GM18505 (cell line): ENCODE data around the gene DDX1.
"Not testable (repeated sequence)": the region's sequence is repeated elsewhere in the genome, so short reads cannot be mapped to it uniquely, and the experiment has no call there.

Experiments used
- ATAC-seq: cut with Tn5 transposase; IDR thresholded peaks from one replicate; pipeline ENCODE4 v1.9.1; 2021; ENCODE audit not compliant: unreplicated experiment
- POLR2A ChIP-seq: IDR thresholded peaks from 4 replicates; pipeline ENCODE4 v1.6.1; 2011; ENCODE audit warnings: borderline replicate concordance; ENCODE audit not compliant: insufficient read depth, insufficient read length; ENCODE audit errors: extremely low read depth

DDX1 gene

GRCh38 chr2:15591692-15592463, at the start of gene DDX1:
Gene DDX1 (plus strand): TSS chr2:15591868. CDS start chr2:15591934, 66 bp downstream.
- TF ChIP-seq POLR2A, result peak; percentile 92
- ATAC-seq, result peak; percentile 95

DNA sequence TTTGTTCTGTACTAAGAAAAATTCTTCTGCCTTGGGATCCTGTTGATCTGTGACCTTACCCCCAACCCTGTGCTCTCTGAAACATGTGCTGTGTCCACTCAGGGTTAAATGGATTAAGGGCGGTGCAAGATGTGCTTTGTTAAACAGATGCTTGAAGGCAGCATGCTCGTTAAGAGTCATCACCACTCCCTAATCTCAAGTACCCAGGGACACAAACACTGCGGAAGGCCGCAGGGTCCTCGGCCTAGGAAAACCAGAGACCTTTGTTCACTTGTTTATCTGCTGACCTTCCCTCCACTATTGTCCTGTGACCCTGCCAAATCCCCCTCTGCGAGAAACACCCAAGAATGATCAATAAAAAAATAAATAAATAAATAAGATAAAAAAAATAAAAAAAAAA, 49.4 kb upstream of the DDX1 start:
- ATAC-seq, result not testable (repeated sequence)

DNA sequence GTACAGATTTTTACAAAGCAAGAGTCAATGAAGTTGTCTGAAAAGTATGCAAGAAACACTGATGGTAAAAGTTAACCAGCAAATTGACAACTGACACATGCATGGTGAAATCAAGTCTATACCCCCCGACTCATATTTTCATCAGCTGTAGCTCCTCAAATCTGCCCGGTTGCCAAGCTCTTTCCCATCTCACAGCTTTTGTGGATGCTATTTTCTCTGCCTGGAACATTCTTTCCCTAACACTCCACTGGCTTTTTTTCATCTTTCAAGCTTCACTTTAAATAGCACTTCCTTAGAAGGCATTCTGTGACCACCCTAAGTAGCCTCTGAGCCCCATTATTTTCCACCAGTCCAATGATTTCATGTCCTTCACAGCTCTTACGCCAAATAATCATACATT, 48.6 kb upstream of the DDX1 start:
- no peak for ATAC-seq
- TF ChIP-seq POLR2A, result no peak

GRCh38 chr2:15543541-15543940, 48.1 kb upstream of the DDX1 start:
- no peak for TF ChIP-seq POLR2A
- no peak for ATAC-seq

GRCh38 chr2:15544227-15544626, 47.4 kb upstream of the DDX1 start:
- no peak for ATAC-seq

DNA sequence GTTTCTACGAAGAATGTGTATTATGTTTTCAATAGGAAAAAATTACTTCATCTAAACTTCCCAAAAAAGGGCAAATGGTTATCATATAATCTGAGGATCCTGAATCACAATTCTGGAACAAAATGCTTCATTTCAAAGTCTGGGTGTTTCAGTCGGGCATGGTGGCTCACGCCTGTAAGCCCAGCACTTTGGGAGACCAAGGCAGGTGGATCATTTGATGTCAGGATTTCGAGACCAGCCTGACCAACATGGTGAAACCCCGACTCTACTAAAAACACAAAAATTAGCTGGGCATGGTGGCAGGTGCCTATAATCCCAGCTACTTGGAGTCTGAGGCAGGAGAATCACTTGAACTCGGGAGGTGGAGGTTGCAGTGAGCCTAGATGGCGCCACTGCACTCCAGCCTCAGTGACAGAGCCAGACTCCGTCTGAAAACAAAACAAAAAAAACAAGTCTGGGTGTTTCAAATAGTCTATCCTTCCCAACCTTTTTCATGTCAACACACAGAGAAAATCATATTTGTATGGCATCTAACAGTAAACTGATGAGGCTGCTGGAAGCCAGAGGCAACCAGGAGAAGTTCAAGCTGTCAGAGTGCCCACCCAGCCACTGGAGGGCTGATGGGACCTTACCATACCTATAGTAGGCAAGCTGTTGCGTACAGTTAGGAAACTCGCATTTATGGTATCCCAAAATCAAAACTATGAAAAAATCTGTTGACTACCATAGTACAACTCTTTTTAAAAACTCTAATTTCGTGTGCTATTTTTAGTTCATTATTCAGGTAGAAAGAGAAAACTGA, 45.2 kb upstream of the DDX1 start:
- ATAC-seq, result no peak
- no peak for TF ChIP-seq POLR2A

More at GRCh38 chr2:15544227-15544626, 47.4 kb upstream of the DDX1 start:
- TF ChIP-seq POLR2A, result no peak

GRCh38 chr2:15547115-15547876, 44.4 kb upstream of the DDX1 start:
- no peak for TF ChIP-seq POLR2A
- no peak for ATAC-seq

GRCh38 chr2:15548974-15549373, 42.7 kb upstream of the DDX1 start:
- ATAC-seq, result no peak
- no peak for TF ChIP-seq POLR2A

- ATAC-seq, result no peak
- no peak for TF ChIP-seq POLR2A
These were observed 38.1 kb upstream of the DDX1 start for GRCh38 chr2:15553519-15553918.

GRCh38 chr2:15553951-15554350, 37.7 kb upstream of the DDX1 start:
- TF ChIP-seq POLR2A, result no peak

DNA sequence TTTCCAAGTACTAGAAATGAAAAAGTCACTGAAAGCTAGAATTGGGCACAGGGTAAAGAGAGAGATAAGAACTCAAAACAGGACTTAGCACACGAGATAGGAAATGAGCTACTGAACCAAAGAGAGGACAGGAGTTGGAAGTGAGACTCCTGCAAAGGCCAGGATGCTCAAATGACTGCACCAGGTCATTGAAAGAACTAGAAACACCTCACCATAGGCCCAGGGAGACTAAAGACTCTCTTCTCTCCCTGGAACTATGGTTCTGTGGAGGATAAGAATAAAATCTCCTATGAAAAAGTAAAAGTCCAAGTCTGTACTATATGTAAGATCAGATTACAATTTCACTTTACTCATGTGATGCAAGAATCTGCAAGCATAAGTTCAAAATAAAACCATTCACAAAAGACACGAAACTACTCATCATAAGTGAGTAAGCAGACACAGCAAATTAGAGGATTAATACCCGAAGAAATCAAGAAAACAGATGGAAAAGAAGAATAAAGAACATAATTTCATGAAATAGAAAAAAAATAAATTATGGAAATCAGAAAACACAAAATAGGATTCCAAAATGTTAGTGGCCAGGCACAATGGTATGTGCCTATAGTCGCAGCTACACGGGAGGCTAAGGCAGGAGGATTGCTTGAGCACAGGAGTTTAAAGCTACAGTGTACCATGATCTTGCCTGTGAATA, 37.0 kb upstream of the DDX1 start:
- no peak for TF ChIP-seq POLR2A
- ATAC-seq, result no peak

More at GRCh38 chr2:15553951-15554350, 37.7 kb upstream of the DDX1 start:
- ATAC-seq, result no peak

GRCh38 chr2:15555760-15556193, 35.9 kb upstream of the DDX1 start:
- no peak for TF ChIP-seq POLR2A
- ATAC-seq, result no peak

GRCh38 chr2:15556311-15556930, 35.2 kb upstream of the DDX1 start:
- no peak for ATAC-seq
- no peak for TF ChIP-seq POLR2A

DNA sequence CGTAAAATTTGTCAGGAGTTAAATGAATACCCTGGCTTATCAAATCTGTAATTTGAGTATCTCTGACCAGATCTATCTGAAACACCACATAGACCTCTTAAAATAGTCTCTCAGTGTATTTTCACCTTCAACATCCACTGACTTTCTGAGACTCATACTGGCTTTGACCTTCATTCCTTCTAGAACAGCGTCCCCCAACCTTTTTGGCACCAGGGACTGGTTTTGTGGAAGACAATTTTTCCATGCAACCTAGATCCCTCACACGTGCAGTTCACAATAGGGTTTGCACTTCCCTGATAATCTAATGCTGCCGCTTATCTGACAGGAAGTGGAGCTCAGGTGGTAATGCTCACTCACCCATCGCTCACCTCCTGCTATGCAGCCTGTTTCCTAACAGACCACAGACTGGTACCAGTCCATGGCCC, 33.8 kb upstream of the DDX1 start:
- ATAC-seq, result no peak

More for the DNA sequence above, 33.8 kb upstream of the DDX1 start:
- TF ChIP-seq POLR2A, result no peak
